ENCODE results near the gene VASH1.

- no peak for TF ChIP-seq CTCF (IDR thresholded peaks at IDR 0.05 in 8 of 11, conservative IDR thresholded peaks at IDR 0.05 in 3 of 11)
- no peak for TF ChIP-seq POLR2AphosphoS5 (IDR thresholded peaks at IDR 0.05)
Measured at GRCh38 chr14:76768671-76769500, 7.6 kb downstream of the VASH1 start.
